ENCODE results near the gene PEX14.

- TF ChIP-seq CTCF (conservative IDR thresholded peaks at IDR 0.05 in 1 of 2, IDR thresholded peaks at IDR 0.05 in 1 of 2; ENCODE audit: extremely low read depth in 1 of 2, insufficient read depth in 1 of 2, low read depth in 1 of 2, low read length in 2 of 2) = no peak
- TF ChIP-seq EZH2 (IDR thresholded peaks at IDR 0.05; ENCODE audit: borderline replicate concordance, low read length) = no peak
Measured at GRCh38 chr1:10602936-10603335, 128.2 kb downstream of the PEX14 start.
